Measurements from ENCODE around the gene NDUFA11. TPM values are rescaled to one million over a fixed set of nuclear protein-coding genes. Genes with fewer than 3 reads are reported as not detected.

NDUFA11 gene
- total RNA-seq, 1 donor from 2014 or later: 590 TPM

GRCh38 chr19:5935473-5936291, 32.1 kb upstream of the NDUFA11 start:
- intact Hi-C loops (cut with micrococcal nuclease): no loop called here
- Histone ChIP-seq H3K9me3 (replicated peaks) (no peaks in the 10 kb centered on the region), H3K4me3 (no peak overlapping the region), H3K27me3 (ENCODE audit: low read depth) (no peaks in the 10 kb centered on the region), H3K27ac (replicated peaks) (peak overlapping the region; percentile 60), H3K36me3 (peaks cover 55% of the 10 kb centered on the region), H3K4me1 (peaks cover 46% of the 10 kb centered on the region)
- DNase-seq: no peak
- no peak for TF ChIP-seq CTCF (IDR thresholded peaks at IDR 0.05; ENCODE audit: borderline replicate concordance)

GRCh38 chr19:5934774-5935472, 31.3 kb upstream of the NDUFA11 start:
- intact Hi-C loops (cut with micrococcal nuclease): no loop called here
- H3K4me1 ChIP-seq: peaks cover 41% of the 10 kb centered on the region

GRCh38 chr19:5934069-5934401, 30.4 kb upstream of the NDUFA11 start:
- TF ChIP-seq CTCF (IDR thresholded peaks at IDR 0.05; ENCODE audit: borderline replicate concordance): no peak
- Histone ChIP-seq H3K4me1 (peaks cover 41% of the 10 kb centered on the region), H3K36me3 (peaks cover 56% of the 10 kb centered on the region), H3K27ac (replicated peaks) (no peak overlapping the region), H3K4me3 (no peak overlapping the region), H3K9me3 (replicated peaks) (no peaks in the 10 kb centered on the region), H3K27me3 (ENCODE audit: low read depth) (no peaks in the 10 kb centered on the region)
- DNase-seq: no peak
- intact Hi-C loops (cut with micrococcal nuclease): no loop called here

More at GRCh38 chr19:5934774-5935472, 31.3 kb upstream of the NDUFA11 start:
- DNase-seq: peak; percentile 40
- Histone ChIP-seq H3K27ac (replicated peaks) (peak overlapping the region; percentile 60), H3K36me3 (peaks cover 55% of the 10 kb centered on the region), H3K27me3 (ENCODE audit: low read depth) (no peaks in the 10 kb centered on the region), H3K4me3 (peak overlapping the region; percentile 3), H3K9me3 (replicated peaks) (no peaks in the 10 kb centered on the region)
- no peak for TF ChIP-seq CTCF (IDR thresholded peaks at IDR 0.05; ENCODE audit: borderline replicate concordance)

- no peak overlapping the region for H3K4me3 ChIP-seq
- no peak for DNase-seq
- no peak overlapping the region for H3K27ac ChIP-seq (replicated peaks)
- H3K36me3 ChIP-seq: peaks cover 61% of the 10 kb centered on the region
- H3K9me3 ChIP-seq (replicated peaks): no peaks in the 10 kb centered on the region
- intact Hi-C loops (cut with micrococcal nuclease): no loop called here
- H3K4me1 ChIP-seq: peaks cover 41% of the 10 kb centered on the region
- TF ChIP-seq CTCF (IDR thresholded peaks at IDR 0.05; ENCODE audit: borderline replicate concordance): no peak
- H3K27me3 ChIP-seq (ENCODE audit: low read depth): no peaks in the 10 kb centered on the region
Observed at GRCh38 chr19:5933391-5934068, 29.9 kb upstream of the NDUFA11 start.

- TF ChIP-seq CTCF (IDR thresholded peaks at IDR 0.05; ENCODE audit: borderline replicate concordance): no peak
- intact Hi-C loops (cut with micrococcal nuclease): no loop called here
- Histone ChIP-seq H3K4me3 (no peak overlapping the region), H3K27me3 (ENCODE audit: low read depth) (no peaks in the 10 kb centered on the region), H3K36me3 (peaks cover 69% of the 10 kb centered on the region), H3K27ac (replicated peaks) (no peak overlapping the region), H3K4me1 (peaks cover 47% of the 10 kb centered on the region), H3K9me3 (replicated peaks) (no peaks in the 10 kb centered on the region)
- no peak for DNase-seq
Observed at GRCh38 chr19:5932609-5933262, 29.1 kb upstream of the NDUFA11 start.

Measured in left ventricle myocardium inferior (tissue), 1 donor.